ENCODE results near the gene FPR2. TPM values are rescaled to one million over a fixed set of nuclear protein-coding genes. Genes with fewer than 3 reads are reported as not detected.

Gene FPR2
- total and polyA plus RNA-seq, 10 of the 15 experiments (the other 5 are each of a cell fraction or from before 2014, with no cell fraction given): not detected

- ChIA-PET POLR2A (no interaction called here), SMC1A (ENCODE audit: uncharacterized antibody, unreplicated experiment) (no interaction called here), CTCF (no interaction called here), RAD21 (ENCODE audit: unreplicated experiment) (no interaction called here)
- no peak overlapping the region for H3K4me2 ChIP-seq (ENCODE audit: control insufficient read depth, insufficient read depth)
- H3K79me2 ChIP-seq (ENCODE audit: control insufficient read depth, insufficient read depth, low read length): no peaks in the 10 kb centered on the region
- WGBS (ENCODE audit: insufficient coverage, insufficient replicate concordance, low lambda C conversion rate, missing lambda C conversion rate): 58% methylated on average over 7 of the region's 7 CpGs
- no peaks in the 10 kb centered on the region for H4K20me1 ChIP-seq (ENCODE audit: control insufficient read depth, insufficient read depth)
- FAIRE-seq (no peak), ATAC-seq (no peak), DNase-seq (ENCODE audit: low read depth, low spot score) (no peak)
- no peak overlapping the region for H3K27ac ChIP-seq (ENCODE audit: control insufficient read depth, insufficient read depth)
- H2AFZ ChIP-seq (ENCODE audit: control insufficient read depth, low read depth, low read length): no peak overlapping the region
- H3K4me1 ChIP-seq (ENCODE audit: control insufficient read depth, insufficient read depth, low read length): no peaks in the 10 kb centered on the region
- no peak overlapping the region for H3K4me3 ChIP-seq
- in situ Hi-C loops (cut with MboI): no loop called here
- no peaks in the 10 kb centered on the region for H3K27me3 ChIP-seq (replicated peaks in 1 of 2; ENCODE audit: control insufficient read depth in 2 of 2, insufficient read depth in 2 of 2, low read length in 1 of 2)
- H3K9ac ChIP-seq (ENCODE audit: control insufficient read depth, insufficient read depth, low read length): no peak overlapping the region
- no peaks in the 10 kb centered on the region for H3K36me3 ChIP-seq (ENCODE audit: control insufficient read depth in 2 of 2, insufficient read depth in 2 of 2, low read length in 1 of 2)
- H3K9me3 ChIP-seq (replicated peaks; ENCODE audit: control insufficient read depth, insufficient read depth, low read length): no peaks in the 10 kb centered on the region; the same call in 2 of the 3 replicates
- no TSS peak for BruUV-seq (replicated peaks)
- intact Hi-C loops (cut with micrococcal nuclease; ENCODE audit: unreplicated experiment): no loop called here
- TF ChIP-seq, protein P1, sequence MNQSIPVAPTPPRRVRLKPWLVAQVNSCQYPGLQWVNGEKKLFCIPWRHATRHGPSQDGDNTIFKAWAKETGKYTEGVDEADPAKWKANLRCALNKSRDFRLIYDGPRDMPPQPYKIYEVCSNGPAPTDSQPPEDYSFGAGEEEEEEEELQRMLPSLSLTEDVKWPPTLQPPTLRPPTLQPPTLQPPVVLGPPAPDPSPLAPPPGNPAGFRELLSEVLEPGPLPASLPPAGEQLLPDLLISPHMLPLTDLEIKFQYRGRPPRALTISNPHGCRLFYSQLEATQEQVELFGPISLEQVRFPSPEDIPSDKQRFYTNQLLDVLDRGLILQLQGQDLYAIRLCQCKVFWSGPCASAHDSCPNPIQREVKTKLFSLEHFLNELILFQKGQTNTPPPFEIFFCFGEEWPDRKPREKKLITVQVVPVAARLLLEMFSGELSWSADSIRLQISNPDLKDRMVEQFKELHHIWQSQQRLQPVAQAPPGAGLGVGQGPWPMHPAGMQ (IDR thresholded peaks at IDR 0.05; ENCODE audit: borderline replicate concordance): no peak
- TF ChIP-seq JUND (IDR thresholded peaks at IDR 0.05; ENCODE audit: low read depth, low read length) (no peak), HDAC6 (IDR thresholded peaks at IDR 0.05; ENCODE audit: unreplicated experiment) (no peak), ZNF687 (IDR thresholded peaks at IDR 0.05) (no peak), MTA2 (IDR thresholded peaks at IDR 0.05; ENCODE audit: low read depth) (no peak), CHD4 (IDR thresholded peaks at IDR 0.05) (no peak), IRF4 (IDR thresholded peaks at IDR 0.05; ENCODE audit: low read depth, low read length) (no peak), NR2F1 (conservative IDR thresholded peaks at IDR 0.05) (no peak), POU2F2 (IDR thresholded peaks at IDR 0.05; ENCODE audit: borderline replicate concordance, low read depth, low read length) (no peak), PML (IDR thresholded peaks at IDR 0.05; ENCODE audit: low read length) (no peak), STAT3 (IDR thresholded peaks at IDR 0.05; ENCODE audit: low read depth, low read length) (no peak), ATF7 (IDR thresholded peaks at IDR 0.05; ENCODE audit: low read depth) (no peak), BACH1 (IDR thresholded peaks at IDR 0.05; ENCODE audit: borderline replicate concordance) (no peak), ZNF207 (IDR thresholded peaks at IDR 0.05; ENCODE audit: borderline replicate concordance) (no peak), HDGF (IDR thresholded peaks at IDR 0.05) (no peak)
- TF ChIP-seq, protein P2, sequence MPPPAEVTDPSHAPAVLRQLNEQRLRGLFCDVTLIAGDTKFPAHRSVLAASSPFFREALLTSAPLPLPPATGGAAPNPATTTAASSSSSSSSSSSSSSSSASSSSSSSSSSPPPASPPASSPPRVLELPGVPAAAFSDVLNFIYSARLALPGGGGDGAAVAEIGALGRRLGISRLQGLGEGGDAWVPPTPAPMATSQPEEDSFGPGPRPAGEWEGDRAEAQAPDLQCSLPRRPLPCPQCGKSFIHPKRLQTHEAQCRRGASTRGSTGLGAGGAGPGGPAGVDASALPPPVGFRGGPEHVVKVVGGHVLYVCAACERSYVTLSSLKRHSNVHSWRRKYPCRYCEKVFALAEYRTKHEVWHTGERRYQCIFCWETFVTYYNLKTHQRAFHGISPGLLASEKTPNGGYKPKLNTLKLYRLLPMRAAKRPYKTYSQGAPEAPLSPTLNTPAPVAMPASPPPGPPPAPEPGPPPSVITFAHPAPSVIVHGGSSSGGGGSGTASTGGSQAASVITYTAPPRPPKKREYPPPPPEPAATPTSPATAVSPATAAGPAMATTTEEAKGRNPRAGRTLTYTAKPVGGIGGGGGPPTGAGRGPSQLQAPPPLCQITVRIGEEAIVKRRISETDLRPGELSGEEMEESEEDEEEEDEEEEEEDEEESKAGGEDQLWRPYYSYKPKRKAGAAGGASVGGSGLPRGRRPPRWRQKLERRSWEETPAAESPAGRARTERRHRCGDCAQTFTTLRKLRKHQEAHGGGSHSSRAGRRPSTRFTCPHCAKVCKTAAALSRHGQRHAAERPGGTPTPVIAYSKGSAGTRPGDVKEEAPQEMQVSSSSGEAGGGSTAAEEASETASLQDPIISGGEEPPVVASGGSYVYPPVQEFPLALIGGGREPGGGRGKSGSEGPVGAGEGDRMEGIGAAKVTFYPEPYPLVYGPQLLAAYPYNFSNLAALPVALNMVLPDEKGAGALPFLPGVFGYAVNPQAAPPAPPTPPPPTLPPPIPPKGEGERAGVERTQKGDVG (CRISPR knock-in tag; IDR thresholded peaks at IDR 0.05): no peak
Measured at GRCh38 chr19:51755571-51755970, 5.4 kb upstream of the FPR2 start.

Data from GM12878 (cell line).